IPS-20b (cell line): Measurements from ENCODE around the gene GCLC.
"Not testable (repeated sequence)": the region's sequence is repeated elsewhere in the genome, so short reads cannot be mapped to it uniquely, and the experiment has no call there.

Experiments
- H3K27ac ChIP-seq: one replicate; pipeline ENCODE4 v1.5.1; 2013; ENCODE audit warnings: low read length
- H3K27me3 ChIP-seq: 2 replicates; pipeline ENCODE4 v1.6.1; 2013; ENCODE audit warnings: mild to moderate bottlenecking, low read length, inconsistent platforms; ENCODE audit not compliant: insufficient read depth
- H3K36me3 ChIP-seq: 2 replicates; pipeline ENCODE4 v1.6.1; 2013; ENCODE audit warnings: low read depth, mild to moderate bottlenecking, inconsistent platforms, low read length, moderate library complexity; ENCODE audit not compliant: insufficient read depth
- H3K4me1 ChIP-seq: 2 replicates; pipeline ENCODE4 v1.6.1; 2013; ENCODE audit warnings: mild to moderate bottlenecking, control low read depth, inconsistent platforms, low read length, moderate library complexity; ENCODE audit not compliant: insufficient read depth
- H3K4me3 ChIP-seq: 2 replicates; pipeline ENCODE4 v1.5.1; 2013; ENCODE audit warnings: mild to moderate bottlenecking, low read length, inconsistent platforms
- H3K9ac ChIP-seq: 2 replicates; pipeline ENCODE4 v1.6.1; 2013; ENCODE audit warnings: low read depth, mild to moderate bottlenecking, inconsistent platforms, low read length, moderate library complexity
- H3K9me3 ChIP-seq: 2 replicates; pipeline ENCODE4 v1.6.1; 2013; ENCODE audit warnings: mild to moderate bottlenecking, low read depth, low read length, inconsistent platforms; ENCODE audit not compliant: insufficient read depth

GCLC gene

GRCh38 chr6:53484476-53485280, 60.2 kb downstream of the GCLC start:
- Histone ChIP-seq H3K9me3 (no peaks in the 10 kb centered on the region), H3K27me3 (no peaks in the 10 kb centered on the region), H3K36me3 (no peaks in the 10 kb centered on the region), H3K27ac (no peak overlapping the region), H3K9ac (no peak overlapping the region), H3K4me1 (no peaks in the 10 kb centered on the region), H3K4me3 (no peak overlapping the region)

- no peaks in the 10 kb centered on the region for H3K9me3 ChIP-seq
- H3K4me3 ChIP-seq: no peak overlapping the region
- H3K9ac ChIP-seq: no peak overlapping the region
- no peak overlapping the region for H3K27ac ChIP-seq
- H3K4me1 ChIP-seq: no peaks in the 10 kb centered on the region
- no peaks in the 10 kb centered on the region for H3K36me3 ChIP-seq
- H3K27me3 ChIP-seq: no peaks in the 10 kb centered on the region
Measured at GRCh38 chr6:53483423-53484353, 61.2 kb downstream of the GCLC start.

DNA sequence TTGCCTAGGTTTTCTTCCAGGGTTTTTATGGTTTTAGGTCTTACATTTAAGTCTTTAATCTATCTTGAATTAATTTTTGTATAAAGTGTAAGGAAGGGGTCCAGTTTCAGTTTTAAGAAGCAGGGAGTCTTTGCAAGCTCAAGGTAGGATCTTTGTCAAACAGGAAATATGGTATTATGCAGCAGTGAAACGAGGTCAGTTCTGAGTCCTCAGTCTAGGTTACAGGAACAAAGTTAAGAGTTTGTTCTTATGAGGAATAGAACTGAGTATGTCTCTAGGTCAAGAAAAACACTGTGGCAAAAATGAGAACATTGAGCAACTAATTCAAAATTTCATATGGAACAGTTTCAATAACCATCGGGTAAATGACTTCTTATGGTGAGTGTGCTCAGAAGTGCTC, 63.6 kb downstream of the GCLC start:
- no peak overlapping the region for H3K9ac ChIP-seq
- no peak overlapping the region for H3K4me3 ChIP-seq
- no peaks in the 10 kb centered on the region for H3K27me3 ChIP-seq
- no peaks in the 10 kb centered on the region for H3K36me3 ChIP-seq
- H3K4me1 ChIP-seq: no peaks in the 10 kb centered on the region
- no peak overlapping the region for H3K27ac ChIP-seq
- no peaks in the 10 kb centered on the region for H3K9me3 ChIP-seq

GRCh38 chr6:53480774-53481173, 64.1 kb downstream of the GCLC start:
- H3K36me3 ChIP-seq, H3K27ac ChIP-seq, H3K4me3 ChIP-seq, H3K9me3 ChIP-seq, H3K9ac ChIP-seq, H3K4me1 ChIP-seq, H3K27me3 ChIP-seq: not testable (repeated sequence)

DNA sequence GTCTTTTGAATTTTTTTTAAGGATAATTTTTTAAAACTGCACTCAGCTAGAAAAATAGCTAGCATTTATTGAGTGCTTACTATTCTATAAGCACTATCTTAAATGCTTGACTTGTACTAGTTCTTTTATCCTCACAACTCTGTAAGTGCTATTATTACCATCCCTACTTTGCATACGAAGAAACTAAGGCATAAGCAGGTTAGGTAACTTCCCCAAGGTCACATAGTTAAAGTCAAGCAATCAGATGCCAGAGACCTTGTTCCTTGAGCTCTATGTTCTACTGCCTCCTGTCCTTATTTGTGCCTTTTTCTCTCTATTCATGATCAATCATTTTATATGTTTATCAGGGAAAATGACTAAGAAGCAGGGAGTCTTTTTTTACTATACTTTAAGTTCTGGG, 65.0 kb downstream of the GCLC start:
- Histone ChIP-seq H3K4me3 (no peak overlapping the region), H3K9me3 (no peaks in the 10 kb centered on the region), H3K27me3 (no peaks in the 10 kb centered on the region), H3K36me3 (no peaks in the 10 kb centered on the region), H3K27ac (no peak overlapping the region), H3K9ac (no peak overlapping the region), H3K4me1 (no peaks in the 10 kb centered on the region)

GRCh38 chr6:53476964-53477363, 67.9 kb downstream of the GCLC start:
- H3K9me3 ChIP-seq: no peaks in the 10 kb centered on the region

GRCh38 chr6:53474010-53474409, 70.9 kb downstream of the GCLC start:
- no peaks in the 10 kb centered on the region for H3K9me3 ChIP-seq
- H3K36me3 ChIP-seq: no peaks in the 10 kb centered on the region
- H3K4me3 ChIP-seq: no peak overlapping the region
- H3K27ac ChIP-seq: no peak overlapping the region
- H3K9ac ChIP-seq: no peak overlapping the region
- no peaks in the 10 kb centered on the region for H3K27me3 ChIP-seq
- H3K4me1 ChIP-seq: no peaks in the 10 kb centered on the region

More at GRCh38 chr6:53476964-53477363, 67.9 kb downstream of the GCLC start:
- Histone ChIP-seq H3K27ac (no peak overlapping the region), H3K4me3 (no peak overlapping the region), H3K4me1 (no peaks in the 10 kb centered on the region), H3K9ac (no peak overlapping the region), H3K27me3 (no peaks in the 10 kb centered on the region), H3K36me3 (no peaks in the 10 kb centered on the region)

- Histone ChIP-seq H3K9ac (no peak overlapping the region), H3K4me1 (no peaks in the 10 kb centered on the region), H3K27ac (no peak overlapping the region), H3K27me3 (no peaks in the 10 kb centered on the region), H3K36me3 (no peaks in the 10 kb centered on the region), H3K9me3 (no peaks in the 10 kb centered on the region), H3K4me3 (no peak overlapping the region)
Measured at GRCh38 chr6:53469163-53469562, 75.7 kb downstream of the GCLC start.

- Histone ChIP-seq H3K4me3 (no peak overlapping the region), H3K9ac (no peak overlapping the region), H3K4me1 (no peaks in the 10 kb centered on the region), H3K27ac (no peak overlapping the region), H3K27me3 (no peaks in the 10 kb centered on the region; the same call in 1 of the 2 replicates), H3K9me3 (no peaks in the 10 kb centered on the region), H3K36me3 (no peaks in the 10 kb centered on the region)
Measured at GRCh38 chr6:53466257-53466656, 78.6 kb downstream of the GCLC start.

DNA sequence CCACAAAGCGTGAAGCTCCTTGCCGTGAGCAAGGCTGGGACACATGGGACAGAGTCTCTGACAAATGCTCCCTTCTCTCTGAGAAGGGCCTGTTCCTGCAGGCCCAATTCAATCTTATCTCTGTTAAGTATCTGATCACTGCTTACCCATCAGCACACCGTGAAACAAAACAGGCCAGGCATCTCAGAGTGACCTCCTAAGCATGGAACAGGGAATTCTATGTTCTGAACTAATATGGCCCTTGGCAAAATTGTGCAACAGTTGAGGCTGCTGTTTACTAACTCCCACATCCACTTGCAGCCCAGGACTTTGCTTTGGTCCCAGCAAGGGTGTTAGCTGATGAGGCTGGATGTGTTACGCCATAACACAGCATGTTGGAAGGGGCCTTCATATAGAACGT, 79.2 kb downstream of the GCLC start:
- H3K4me1 ChIP-seq: no peaks in the 10 kb centered on the region
- H3K9ac ChIP-seq: no peak overlapping the region
- H3K4me3 ChIP-seq: no peak overlapping the region
- no peaks in the 10 kb centered on the region for H3K36me3 ChIP-seq
- H3K27me3 ChIP-seq: no peaks in the 10 kb centered on the region; the same call in 1 of the 2 replicates
- H3K27ac ChIP-seq: no peak overlapping the region
- no peaks in the 10 kb centered on the region for H3K9me3 ChIP-seq

GRCh38 chr6:53464927-53465460, 79.9 kb downstream of the GCLC start:
- H3K27me3 ChIP-seq: no peaks in the 10 kb centered on the region; the same call in 1 of the 2 replicates
- no peak overlapping the region for H3K27ac ChIP-seq
- no peaks in the 10 kb centered on the region for H3K9me3 ChIP-seq
- no peak overlapping the region for H3K4me3 ChIP-seq
- no peaks in the 10 kb centered on the region for H3K4me1 ChIP-seq
- no peak overlapping the region for H3K9ac ChIP-seq
- H3K36me3 ChIP-seq: no peaks in the 10 kb centered on the region
